ENCODE results near the gene RXRA.
A peak's percentile ranks its signal among the peaks of the same experiment; 100 is the strongest.

Gene RXRA

GRCh38 chr9:134395002-134395517, 68.8 kb downstream of the RXRA start:
- H4K20me1 ChIP-seq (ENCODE audit: insufficient read depth, low read length): peaks cover 43% of the 10 kb centered on the region
- no peak overlapping the region for H3K9ac ChIP-seq (ENCODE audit: low read depth, low read length)
- no peak for ATAC-seq (ENCODE audit: insufficient read depth, low read depth)

GRCh38 chr9:134395737-134396257, 69.5 kb downstream of the RXRA start:
- no peak overlapping the region for H2AFZ ChIP-seq (ENCODE audit: low read depth, low read length)
- H3K4me3 ChIP-seq (ENCODE audit: low read depth in 1 of 2, low read length in 2 of 2): no peak overlapping the region
- DNase-seq: no peak
- peak overlapping the region; percentile 55 for H3K27ac ChIP-seq (ENCODE audit: low read length)
- ATAC-seq (ENCODE audit: insufficient read depth, low read depth): no peak
- H3K36me3 ChIP-seq (ENCODE audit: insufficient read depth, low read length): no peaks in the 10 kb centered on the region
- peaks cover 6% of the 10 kb centered on the region; the same call in 1 of the 2 replicates for H3K79me2 ChIP-seq (ENCODE audit: insufficient read depth, low read length)
- no peaks in the 10 kb centered on the region for H3K27me3 ChIP-seq (ENCODE audit: insufficient read depth, low read length, poor library complexity)
- peaks cover 29% of the 10 kb centered on the region for H3K4me1 ChIP-seq (ENCODE audit: insufficient read depth, low read length)
- TF ChIP-seq CTCF (IDR thresholded peaks at IDR 0.05; ENCODE audit: borderline replicate concordance, extremely low read depth, low read length, poor library complexity, severe bottlenecking): no peak
- TF ChIP-seq EZH2 (IDR thresholded peaks at IDR 0.05; ENCODE audit: borderline replicate concordance, low read depth, low read length, severe bottlenecking): no peak
- no peaks in the 10 kb centered on the region for H3K9me3 ChIP-seq (ENCODE audit: insufficient read depth, low read length, severe bottlenecking)
- no peak overlapping the region for H3K9ac ChIP-seq (ENCODE audit: low read depth, low read length)
- H3K4me2 ChIP-seq (ENCODE audit: insufficient read depth, low read length): peak overlapping the region; percentile 57; the same call in 1 of the 2 replicates
- H4K20me1 ChIP-seq (ENCODE audit: insufficient read depth, low read length): peaks cover 43% of the 10 kb centered on the region

More at GRCh38 chr9:134395002-134395517, 68.8 kb downstream of the RXRA start:
- Histone ChIP-seq H3K4me2 (ENCODE audit: insufficient read depth, low read length) (no peak overlapping the region), H3K27me3 (ENCODE audit: insufficient read depth, low read length, poor library complexity) (no peaks in the 10 kb centered on the region), H3K36me3 (ENCODE audit: insufficient read depth, low read length) (no peaks in the 10 kb centered on the region), H3K79me2 (ENCODE audit: insufficient read depth, low read length) (peaks cover 3% of the 10 kb centered on the region; the same call in 1 of the 2 replicates), H3K27ac (ENCODE audit: low read length) (no peak overlapping the region), H3K4me3 (ENCODE audit: low read depth in 1 of 2, low read length in 2 of 2) (no peak overlapping the region), H3K9me3 (ENCODE audit: insufficient read depth, low read length, severe bottlenecking) (no peaks in the 10 kb centered on the region), H2AFZ (ENCODE audit: low read depth, low read length) (no peak overlapping the region), H3K4me1 (ENCODE audit: insufficient read depth, low read length) (peaks cover 29% of the 10 kb centered on the region)
- DNase-seq: no peak
- no peak for TF ChIP-seq CTCF (IDR thresholded peaks at IDR 0.05; ENCODE audit: borderline replicate concordance, extremely low read depth, low read length, poor library complexity, severe bottlenecking)
- no peak for TF ChIP-seq EZH2 (IDR thresholded peaks at IDR 0.05; ENCODE audit: borderline replicate concordance, low read depth, low read length, severe bottlenecking)

GRCh38 chr9:134396258-134396742, 70.0 kb downstream of the RXRA start:
- TF ChIP-seq CTCF (IDR thresholded peaks at IDR 0.05; ENCODE audit: borderline replicate concordance, extremely low read depth, low read length, poor library complexity, severe bottlenecking) (no peak), EZH2 (IDR thresholded peaks at IDR 0.05; ENCODE audit: borderline replicate concordance, low read depth, low read length, severe bottlenecking) (no peak)
- DNase-seq (peak; percentile 87), ATAC-seq (ENCODE audit: insufficient read depth, low read depth) (peak; percentile 81)
- peak overlapping the region; percentile 57 for H3K4me2 ChIP-seq (ENCODE audit: insufficient read depth, low read length)
- peaks cover 38% of the 10 kb centered on the region for H4K20me1 ChIP-seq (ENCODE audit: insufficient read depth, low read length)
- H2AFZ ChIP-seq (ENCODE audit: low read depth, low read length): no peak overlapping the region
- peak overlapping the region; percentile 74 for H3K27ac ChIP-seq (ENCODE audit: low read length)
- H3K9ac ChIP-seq (ENCODE audit: low read depth, low read length): peak overlapping the region; percentile 33
- H3K27me3 ChIP-seq (ENCODE audit: insufficient read depth, low read length, poor library complexity): no peaks in the 10 kb centered on the region
- peaks cover 6% of the 10 kb centered on the region; the same call in 1 of the 2 replicates for H3K79me2 ChIP-seq (ENCODE audit: insufficient read depth, low read length)
- H3K4me1 ChIP-seq (ENCODE audit: insufficient read depth, low read length): peaks cover 24% of the 10 kb centered on the region
- peak overlapping the region in 1 of 2 experiments; percentile 39; a peak in 1 of 4 replicates for H3K4me3 ChIP-seq (ENCODE audit: low read depth in 1 of 2, low read length in 2 of 2)
- no peaks in the 10 kb centered on the region for H3K36me3 ChIP-seq (ENCODE audit: insufficient read depth, low read length)
- H3K9me3 ChIP-seq (ENCODE audit: insufficient read depth, low read length, severe bottlenecking): no peaks in the 10 kb centered on the region
